Neuron (in vitro differentiated cells): ENCODE data around the gene PDXDC1.
"Not testable (repeated sequence)": the region's sequence is repeated elsewhere in the genome, so short reads cannot be mapped to it uniquely, and the experiment has no call there.

Source experiments
- H2AFZ ChIP-seq: one replicate; pipeline ENCODE4 v1.6.1; 2013; ENCODE audit warnings: low read depth, mild to moderate bottlenecking, inconsistent platforms, low read length, moderate library complexity
- H3K27me3 ChIP-seq: one replicate; pipeline ENCODE4 v1.6.1; 2013; ENCODE audit warnings: low read length; ENCODE audit not compliant: insufficient read depth
- H3K36me3 ChIP-seq: one replicate; pipeline ENCODE4 v1.6.1; 2013; ENCODE audit warnings: low read length; ENCODE audit not compliant: insufficient read depth
- H3K4me1 ChIP-seq: one replicate; pipeline ENCODE4 v1.6.1; 2013; ENCODE audit warnings: low read length; ENCODE audit not compliant: insufficient read depth
- H3K4me3 ChIP-seq: 2 replicates; pipeline ENCODE4 v1.5.1; 2013; ENCODE audit warnings: mild to moderate bottlenecking, low read length, moderate library complexity
- H3K9me3 ChIP-seq: one replicate; pipeline ENCODE4 v1.6.1; 2013; ENCODE audit warnings: low read length

Gene PDXDC1

DNA sequence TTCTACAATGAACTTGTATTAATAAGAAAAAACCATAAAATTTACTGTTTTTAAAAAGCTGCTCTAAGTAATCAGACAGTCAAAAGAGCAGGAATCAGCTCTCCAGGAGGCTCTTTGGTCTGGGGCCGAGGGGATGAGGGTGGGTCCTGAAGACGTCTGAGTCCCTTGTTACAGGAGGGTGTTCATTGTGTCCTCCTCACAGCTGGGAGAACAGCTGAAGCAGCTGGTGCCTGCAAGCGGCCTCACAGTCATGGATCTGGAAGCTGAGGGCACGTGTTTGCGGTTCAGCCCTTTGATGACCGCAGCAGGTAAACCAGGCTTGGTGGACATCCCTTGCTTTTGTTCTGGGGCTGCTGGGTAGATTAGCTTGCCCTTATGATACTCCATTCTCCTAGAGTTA lies 54.9 kb downstream of the PDXDC1 start:
- H3K27me3 ChIP-seq, H2AFZ ChIP-seq: not testable (repeated sequence)

GRCh38 chr16:15031179-15031578 lies 56.4 kb downstream of the PDXDC1 start:
- Histone ChIP-seq H3K4me1 (no peaks in the 10 kb centered on the region), H3K4me3 (no peak overlapping the region), H3K27me3 (no peaks in the 10 kb centered on the region), H3K36me3 (peaks cover 59% of the 10 kb centered on the region), H2AFZ (no peak overlapping the region), H3K9me3 (no peaks in the 10 kb centered on the region)

More for the DNA sequence above, 54.9 kb downstream of the PDXDC1 start:
- not testable (repeated sequence) for H3K9me3 ChIP-seq, H3K4me3 ChIP-seq, H3K4me1 ChIP-seq
- H3K36me3 ChIP-seq, result peaks cover 58% of the 10 kb centered on the region

DNA sequence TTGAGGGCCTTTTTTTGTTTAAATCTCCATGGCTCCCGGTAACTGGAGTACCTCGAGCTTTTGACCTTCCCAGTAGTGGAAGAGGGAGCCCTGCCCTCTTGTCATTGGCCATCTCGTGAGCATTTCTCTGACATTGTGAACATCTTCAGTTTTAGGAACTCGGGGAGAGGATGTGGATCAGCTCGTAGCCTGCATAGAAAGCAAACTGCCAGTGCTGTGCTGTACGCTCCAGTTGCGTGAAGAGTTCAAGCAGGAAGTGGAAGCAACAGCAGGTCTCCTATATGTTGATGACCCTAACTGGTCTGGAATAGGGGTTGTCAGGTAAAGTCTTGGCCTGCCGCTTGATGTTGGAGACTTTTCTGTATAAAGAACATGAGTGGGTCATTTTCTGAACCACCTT lies 56.8 kb downstream of the PDXDC1 start:
- peaks cover 63% of the 10 kb centered on the region for H3K36me3 ChIP-seq
- H3K9me3 ChIP-seq, result no peaks in the 10 kb centered on the region
- H3K4me3 ChIP-seq, result no peak overlapping the region
- H2AFZ ChIP-seq, result no peak overlapping the region
- H3K27me3 ChIP-seq, result no peaks in the 10 kb centered on the region
- H3K4me1 ChIP-seq, result no peaks in the 10 kb centered on the region

DNA sequence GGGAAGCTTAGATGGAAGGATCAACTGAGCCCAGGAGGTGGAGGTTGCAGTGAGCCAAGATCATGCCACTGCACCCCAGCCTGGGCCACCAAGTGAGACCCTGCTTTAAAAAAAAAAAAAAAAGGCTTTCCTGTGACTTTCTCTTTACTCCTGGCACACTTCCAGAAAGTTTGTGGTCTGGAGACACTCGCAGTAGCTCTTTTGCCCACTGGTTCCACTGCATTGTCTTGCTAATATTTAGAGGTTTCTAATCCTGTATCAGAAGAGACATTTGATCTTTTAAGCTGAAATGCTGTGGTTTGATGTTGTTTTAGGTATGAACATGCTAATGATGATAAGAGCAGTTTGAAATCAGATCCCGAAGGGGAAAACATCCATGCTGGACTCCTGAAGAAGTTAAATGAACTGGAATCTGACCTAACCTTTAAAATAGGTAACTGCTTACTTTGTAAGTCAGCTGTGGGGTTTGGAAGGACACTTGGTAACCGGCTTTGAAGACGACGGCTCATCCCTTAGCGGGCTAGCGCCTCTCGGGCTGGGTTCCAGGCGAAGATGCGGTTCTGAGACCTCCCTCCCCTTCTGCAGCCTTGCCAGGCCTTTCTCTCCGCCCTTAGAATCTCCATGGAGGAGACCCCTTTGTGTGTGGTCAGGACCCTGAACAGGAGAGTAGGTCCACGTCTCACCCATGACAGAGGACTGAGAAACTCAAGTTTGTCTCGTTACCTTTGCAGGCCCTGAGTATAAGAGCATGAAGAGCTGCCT lies 57.9 kb downstream of the PDXDC1 start:
- Histone ChIP-seq H3K27me3 (no peaks in the 10 kb centered on the region), H3K9me3 (no peaks in the 10 kb centered on the region), H3K4me3 (no peak overlapping the region), H2AFZ (no peak overlapping the region), H3K4me1 (no peaks in the 10 kb centered on the region), H3K36me3 (peaks cover 70% of the 10 kb centered on the region)

DNA sequence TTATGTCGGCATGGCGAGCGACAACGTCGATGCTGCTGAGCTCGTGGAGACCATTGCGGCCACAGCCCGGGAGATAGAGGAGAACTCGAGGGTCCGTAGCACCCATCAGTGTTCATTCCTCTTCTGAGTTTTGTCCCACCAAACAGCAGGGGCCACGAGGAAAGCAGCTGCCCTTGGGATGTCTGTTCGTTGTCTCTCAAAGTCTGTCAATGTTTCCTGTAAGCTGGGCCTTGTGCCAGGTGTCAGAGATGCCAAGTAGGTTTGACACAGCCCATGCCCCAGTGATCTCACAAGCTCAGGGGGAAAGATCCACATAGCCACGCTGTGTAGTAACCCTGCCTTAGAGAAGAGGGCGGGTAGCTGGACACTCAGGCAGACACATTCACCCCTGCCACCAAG lies 58.5 kb downstream of the PDXDC1 start:
- Histone ChIP-seq H3K27me3 (no peaks in the 10 kb centered on the region), H3K36me3 (peaks cover 70% of the 10 kb centered on the region), H3K4me3 (no peak overlapping the region), H2AFZ (no peak overlapping the region), H3K4me1 (no peaks in the 10 kb centered on the region), H3K9me3 (no peaks in the 10 kb centered on the region)

DNA sequence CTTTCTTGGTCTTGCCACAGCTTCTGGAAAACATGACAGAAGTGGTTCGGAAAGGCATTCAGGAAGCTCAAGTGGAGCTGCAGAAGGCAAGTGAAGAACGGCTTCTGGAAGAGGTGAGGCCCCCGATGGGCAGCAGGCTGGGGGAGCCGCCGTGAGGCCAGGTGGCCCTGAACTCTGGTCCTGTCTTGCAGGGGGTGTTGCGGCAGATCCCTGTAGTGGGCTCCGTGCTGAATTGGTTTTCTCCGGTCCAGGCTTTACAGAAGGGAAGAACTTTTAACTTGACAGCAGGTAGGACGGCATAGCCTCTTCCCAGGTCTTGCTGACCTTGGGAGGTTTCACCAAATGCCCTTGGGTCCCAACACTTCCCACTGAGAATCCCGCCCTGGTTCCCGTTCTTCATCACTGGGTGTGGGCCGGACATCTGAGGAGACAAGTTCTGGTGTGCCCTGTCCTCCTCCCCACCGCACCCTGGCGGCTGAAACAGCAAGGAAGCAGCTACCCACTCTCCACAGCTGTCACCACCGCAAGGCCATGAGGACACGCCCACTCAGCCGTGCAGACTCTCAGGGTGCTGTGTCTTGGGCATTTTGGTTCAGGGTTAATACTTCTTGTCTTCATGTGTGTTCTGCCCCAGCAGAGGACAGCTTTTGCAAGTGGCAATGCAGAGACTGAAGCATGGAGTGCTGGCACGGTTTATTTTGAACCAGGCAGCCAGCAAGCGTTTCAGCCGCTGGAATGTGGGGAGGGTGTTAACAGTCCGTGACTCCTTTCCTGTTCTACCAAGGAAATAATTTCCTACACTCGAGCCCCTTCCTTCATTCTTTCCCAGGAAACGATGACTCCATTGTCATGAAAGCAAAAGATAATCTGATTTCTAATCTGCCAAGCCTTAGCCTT lies 59.7 kb downstream of the PDXDC1 start:
- no peaks in the 10 kb centered on the region for H3K4me1 ChIP-seq
- peaks cover 78% of the 10 kb centered on the region for H3K36me3 ChIP-seq
- no peaks in the 10 kb centered on the region for H3K9me3 ChIP-seq
- H2AFZ ChIP-seq, result no peak overlapping the region
- no peak overlapping the region for H3K4me3 ChIP-seq
- no peaks in the 10 kb centered on the region for H3K27me3 ChIP-seq

DNA sequence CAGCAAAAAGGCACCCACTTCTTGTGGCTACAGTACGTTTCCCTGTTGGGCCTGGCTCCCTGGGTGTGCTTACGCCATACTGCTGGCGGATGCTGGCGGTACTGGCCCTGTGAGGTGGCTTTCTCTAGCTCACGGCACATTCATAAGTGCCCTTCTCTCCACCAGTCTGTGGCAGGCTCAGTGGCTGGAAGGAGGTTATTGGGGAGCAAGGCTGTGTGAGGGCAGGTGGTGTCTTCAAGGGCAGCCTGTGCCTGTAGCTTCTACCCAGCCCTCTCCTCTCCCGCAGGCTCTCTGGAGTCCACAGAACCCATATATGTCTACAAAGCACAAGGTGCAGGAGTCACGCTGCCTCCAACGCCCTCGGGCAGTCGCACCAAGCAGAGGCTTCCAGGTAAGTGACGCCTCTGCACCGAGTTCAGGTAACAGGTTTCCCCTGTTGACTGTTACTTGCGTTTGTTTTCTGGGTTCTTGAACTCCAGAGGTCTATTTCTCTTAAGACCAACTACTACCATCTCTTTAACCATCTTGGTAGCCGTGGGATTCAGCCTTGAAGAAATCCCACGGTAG lies 60.4 kb downstream of the PDXDC1 start:
- Histone ChIP-seq H2AFZ (no peak overlapping the region), H3K27me3 (no peaks in the 10 kb centered on the region), H3K36me3 (peaks cover 82% of the 10 kb centered on the region), H3K9me3 (no peaks in the 10 kb centered on the region), H3K4me3 (no peak overlapping the region), H3K4me1 (no peaks in the 10 kb centered on the region)

GRCh38 chr16:15037003-15037402 lies 62.2 kb downstream of the PDXDC1 start:
- no peaks in the 10 kb centered on the region for H3K4me1 ChIP-seq
- H3K36me3 ChIP-seq, result peaks cover 89% of the 10 kb centered on the region
- no peak overlapping the region for H3K4me3 ChIP-seq
- H3K27me3 ChIP-seq, result no peaks in the 10 kb centered on the region
- H2AFZ ChIP-seq, result no peak overlapping the region
- no peaks in the 10 kb centered on the region for H3K9me3 ChIP-seq

DNA sequence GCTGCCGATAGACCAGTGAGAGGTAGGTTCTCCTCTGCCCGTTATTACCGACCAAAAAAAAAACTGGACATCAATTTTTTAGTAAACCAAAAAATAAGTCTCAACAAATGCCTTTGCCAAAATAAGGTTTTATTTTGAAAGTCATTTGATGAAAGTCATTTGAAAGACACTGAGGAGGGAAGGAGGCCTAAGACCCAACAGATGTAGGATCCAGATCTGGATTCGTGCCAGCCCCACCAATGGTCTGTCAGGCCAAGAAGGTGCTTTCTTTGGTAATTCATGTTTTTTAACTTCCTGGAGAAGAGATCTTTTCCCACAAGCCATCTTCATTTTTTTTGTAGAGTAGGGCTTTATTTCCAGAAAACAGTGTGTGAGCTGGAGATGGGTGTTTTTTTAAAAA lies 62.9 kb downstream of the PDXDC1 start:
- Histone ChIP-seq H3K4me3 (no peak overlapping the region), H3K4me1 (no peaks in the 10 kb centered on the region), H3K27me3 (no peaks in the 10 kb centered on the region), H3K36me3 (peaks cover 85% of the 10 kb centered on the region), H3K9me3 (no peaks in the 10 kb centered on the region), H2AFZ (no peak overlapping the region)

DNA sequence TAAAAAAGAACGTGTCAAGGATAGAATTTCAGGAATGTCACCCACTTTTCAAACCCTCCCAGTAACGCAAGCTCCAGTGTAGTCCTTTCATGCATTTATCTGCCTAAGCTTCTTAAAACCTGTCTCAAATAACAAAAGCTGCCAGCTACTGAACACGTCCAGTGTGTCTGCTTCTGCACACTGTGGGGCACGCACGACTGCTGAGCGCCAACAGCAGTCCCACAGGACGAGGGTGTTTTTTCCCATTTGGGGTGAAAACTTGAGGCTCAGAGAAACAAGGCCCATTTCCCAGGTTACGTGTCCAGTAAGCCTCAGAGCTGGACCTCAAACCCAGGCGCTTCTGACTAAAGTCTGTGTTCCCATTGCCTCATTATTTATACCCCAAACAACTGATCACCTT lies 63.9 kb downstream of the PDXDC1 start:
- H3K27me3 ChIP-seq, result no peaks in the 10 kb centered on the region
- no peaks in the 10 kb centered on the region for H3K4me1 ChIP-seq
- H2AFZ ChIP-seq, result no peak overlapping the region
- no peak overlapping the region for H3K4me3 ChIP-seq
- H3K9me3 ChIP-seq, result no peaks in the 10 kb centered on the region
- H3K36me3 ChIP-seq, result peaks cover 77% of the 10 kb centered on the region

DNA sequence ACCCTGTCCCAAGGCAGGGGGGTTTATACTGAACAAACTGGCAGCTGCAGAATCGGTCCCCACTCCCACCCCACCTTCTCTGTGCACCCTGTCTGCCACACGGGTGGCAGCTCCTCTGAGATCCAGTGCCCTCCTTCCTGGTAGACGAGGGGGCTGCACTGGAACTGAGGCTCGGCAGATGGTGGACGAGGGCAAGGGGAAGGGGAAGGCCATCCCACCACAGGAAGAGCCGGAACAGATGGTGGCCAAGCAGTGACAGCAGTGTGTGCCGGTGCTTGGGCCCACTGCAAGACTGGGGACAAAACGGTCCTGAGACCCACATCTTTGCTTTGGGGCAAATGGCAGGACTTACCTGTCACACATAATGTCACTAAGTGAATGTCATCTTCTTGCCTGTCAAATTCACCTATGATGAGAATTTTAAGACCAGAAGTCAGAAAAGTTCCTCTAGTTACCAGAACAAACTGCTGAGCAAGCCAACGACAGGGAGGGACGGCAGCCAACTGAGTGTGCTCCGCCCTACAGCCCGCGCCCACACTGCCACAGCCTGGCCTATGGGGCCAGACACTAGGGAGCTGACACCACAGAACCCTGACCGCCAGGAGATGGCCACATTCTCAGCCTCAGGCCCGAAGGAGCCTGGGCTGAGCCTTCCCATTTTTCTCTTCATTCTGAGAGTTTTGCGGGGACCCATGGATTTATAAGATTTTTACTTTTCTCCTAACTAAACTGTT lies 66.6 kb downstream of the PDXDC1 start:
- Histone ChIP-seq H3K9me3 (no peaks in the 10 kb centered on the region), H3K36me3 (peaks cover 63% of the 10 kb centered on the region), H3K4me1 (no peaks in the 10 kb centered on the region)

GRCh38 chr16:15043344-15043743 lies 68.5 kb downstream of the PDXDC1 start:
- Histone ChIP-seq H3K4me3 (no peak overlapping the region), H3K36me3 (peaks cover 48% of the 10 kb centered on the region), H3K27me3 (no peaks in the 10 kb centered on the region), H2AFZ (no peak overlapping the region), H3K9me3 (no peaks in the 10 kb centered on the region), H3K4me1 (no peaks in the 10 kb centered on the region)

More for the DNA sequence above, 66.6 kb downstream of the PDXDC1 start:
- Histone ChIP-seq H2AFZ (no peak overlapping the region), H3K27me3 (no peaks in the 10 kb centered on the region), H3K4me3 (no peak overlapping the region)

GRCh38 chr16:15044286-15044685 lies 69.5 kb downstream of the PDXDC1 start:
- Histone ChIP-seq H3K36me3 (peaks cover 39% of the 10 kb centered on the region), H3K27me3 (no peaks in the 10 kb centered on the region), H3K4me1 (no peaks in the 10 kb centered on the region), H3K9me3 (no peaks in the 10 kb centered on the region), H2AFZ (no peak overlapping the region), H3K4me3 (no peak overlapping the region)
